ENCODE measurements around the gene PTGER2. TPM values are rescaled to one million over a fixed set of nuclear protein-coding genes. Genes with fewer than 3 reads are reported as not detected.

Gene PTGER2
- total and polyA plus RNA-seq, 2 of the 8 experiments (the other 6 are each of a cell fraction or from before 2014, with no cell fraction given), result 1.2 TPM

- no peaks in the 10 kb centered on the region for H3K23me2 ChIP-seq (ENCODE audit: low read depth, low read length)
- no peak overlapping the region for H4K5ac ChIP-seq (ENCODE audit: insufficient read length, low read depth, low read length)
- peaks cover 0 to 1% (median 0%) of the 10 kb centered on the region in 4 experiments; a peak in 1 of 7 replicates for H3K27me3 ChIP-seq (replicated peaks in 1 of 4; ENCODE audit: control insufficient read depth in 3 of 4, extremely low read depth in 1 of 4, insufficient read depth in 3 of 4, low read length in 3 of 4)
- H3K9me3 ChIP-seq (ENCODE audit: insufficient read depth in 2 of 2, low read depth in 1 of 2, low read length in 1 of 2), result peaks cover 4 to 5% of the 10 kb centered on the region in 2 experiments; a peak in 2 of 4 replicates
- H3K56ac ChIP-seq (replicated peaks; ENCODE audit: insufficient read length, low read depth, low read length), result no peak overlapping the region
- H4K20me1 ChIP-seq (replicated peaks in 1 of 2; ENCODE audit: control insufficient read depth in 1 of 2, insufficient read depth in 2 of 2, low read length in 2 of 2), result no peaks in the 10 kb centered on the region
- H3K4me3 ChIP-seq (ENCODE audit: extremely low read depth in 1 of 4, insufficient read depth in 2 of 4, low read depth in 3 of 4, low read length in 4 of 4), result no peak overlapping the region
- no peak overlapping the region for H3K14ac ChIP-seq (ENCODE audit: insufficient read length)
- H3K79me2 ChIP-seq (ENCODE audit: control insufficient read depth in 1 of 2, insufficient read depth in 2 of 2, low read length in 2 of 2), result no peaks in the 10 kb centered on the region
- H3K27ac ChIP-seq (ENCODE audit: low read depth, low read length), result no peak overlapping the region
- H2AFZ ChIP-seq (ENCODE audit: low read length), result no peak overlapping the region
- WGBS, 2 experiments (ENCODE audit: extremely low coverage in 1 of 2, insufficient coverage in 1 of 2, insufficient read length in 1 of 2, insufficient replicate concordance in 2 of 2, low coverage in 1 of 2, low lambda C conversion rate in 2 of 2, missing lambda C conversion rate in 1 of 2), result 86% methylated on average over 4 of the region's 4 CpGs; no CpG with 5 or more reads in 1 of the 2 experiments
- no peak overlapping the region for H4K91ac ChIP-seq (replicated peaks; ENCODE audit: insufficient read length, low read length)
- no peak overlapping the region for H3K23ac ChIP-seq (ENCODE audit: insufficient read length)
- no peak overlapping the region for H3K9ac ChIP-seq (replicated peaks in 1 of 4; ENCODE audit: extremely low read depth in 1 of 4, low read depth in 3 of 4, low read length in 3 of 4)
- H2BK20ac ChIP-seq (ENCODE audit: low read length), result no peak overlapping the region
- CTCF ChIA-PET (ENCODE audit: partially characterized antibody), result no interaction called here
- no peak for DNase-seq (ENCODE audit: low read depth in 1 of 2, low spot score in 2 of 2)
- H2BK120ac ChIP-seq (replicated peaks; ENCODE audit: low read depth, low read length), result no peak overlapping the region
- no peak overlapping the region for H2AK5ac ChIP-seq (ENCODE audit: low read depth, low read length)
- no peak overlapping the region for H2BK15ac ChIP-seq (ENCODE audit: low read length)
- no peaks in the 10 kb centered on the region for H3K79me1 ChIP-seq (ENCODE audit: low read depth, low read length)
- H3K4me2 ChIP-seq (ENCODE audit: insufficient read depth in 1 of 2, low read depth in 2 of 2, low read length in 2 of 2), result no peak overlapping the region
- H3K18ac ChIP-seq (ENCODE audit: extremely low read depth, low read length), result no peak overlapping the region
- no peak overlapping the region for H2BK5ac ChIP-seq (ENCODE audit: low read depth, low read length)
- POLR2A ChIA-PET (ENCODE audit: partially characterized antibody), result no interaction called here
- TF ChIP-seq MAFK (IDR thresholded peaks at IDR 0.05; ENCODE audit: low read depth, low read length), result peak; percentile 73
- no peak for TF ChIP-seq PHF8 (conservative IDR thresholded peaks at IDR 0.05; ENCODE audit: low read depth, low read length)
- H2BK12ac ChIP-seq (ENCODE audit: low read depth, low read length), result no peak overlapping the region
- no peak for FAIRE-seq
- no peak overlapping the region for H4K8ac ChIP-seq (ENCODE audit: extremely low read depth, insufficient read depth, low read length)
- H3K36me3 ChIP-seq (ENCODE audit: control insufficient read depth in 2 of 4, insufficient read depth in 4 of 4, low read length in 3 of 4), result no peaks in the 10 kb centered on the region
- no peaks in the 10 kb centered on the region for H3K4me1 ChIP-seq (replicated peaks in 1 of 4; ENCODE audit: control insufficient read depth in 3 of 4, insufficient read depth in 4 of 4, low read length in 3 of 4)
- no peak overlapping the region for H3K4ac ChIP-seq (replicated peaks; ENCODE audit: insufficient read length, low read depth, low read length)
These were observed 13.5 kb downstream of the PTGER2 start for GRCh38 chr14:52327374-52328226.
